H1 (cell line): Measurements from ENCODE around the gene FERMT2. TPM values are rescaled to one million over a fixed set of nuclear protein-coding genes. Genes with fewer than 3 reads are reported as not detected.

Experiments used
- BACH1 ChIP-seq: IDR thresholded peaks from 2 replicates; pipeline ENCODE4 v1.6.1; 2012; ENCODE audit warnings: low read length, improper control_type of control experiment
- GTF2F1 ChIP-seq: IDR thresholded peaks from 2 replicates; pipeline ENCODE4 v1.6.1; 2012; ENCODE audit warnings: low read depth, low read length, improper control_type of control experiment, borderline replicate concordance
- JUN ChIP-seq: IDR thresholded peaks from 2 replicates; pipeline ENCODE4 v1.6.1; 2011; ENCODE audit warnings: low read depth, mild to moderate bottlenecking, improper control_type of control experiment, low read length
- KDM1A ChIP-seq: fragments of 200-600, 300-600 bp; sonication (generic); IDR thresholded peaks from 2 replicates; pipeline ENCODE4 v1.7.1; 2016; ENCODE audit warnings: mild to moderate bottlenecking, low read length, borderline replicate concordance
- KDM4A ChIP-seq: IDR thresholded peaks from one replicate; pipeline ENCODE4 v1.7.1; 2012; ENCODE audit warnings: low read depth, mild to moderate bottlenecking, moderate library complexity, low read length, inconsistent platforms; ENCODE audit not compliant: severe bottlenecking
- POLR2A ChIP-seq, 2 experiments: IDR thresholded peaks; 1 replicate in 1 of 2; 2 replicates in 1 of 2; pipeline ENCODE4 v1.6.1; 2011; ENCODE audit warnings: low read depth in 2 of 2, low read length in 2 of 2, mild to moderate bottlenecking in 2 of 2; ENCODE audit errors: control extremely low read depth in 1 of 2
- POLR2AphosphoS5 ChIP-seq: IDR thresholded peaks from 2 replicates; pipeline ENCODE4 v1.6.1; 2011; ENCODE audit warnings: low read depth, low read length
- RXRA ChIP-seq: IDR thresholded peaks from 2 replicates; pipeline ENCODE4 v1.6.1; 2011; ENCODE audit warnings: low read depth, mild to moderate bottlenecking, low read length, moderate library complexity; ENCODE audit not compliant: insufficient read depth
- SRF ChIP-seq: IDR thresholded peaks from 2 replicates; pipeline ENCODE4 v1.6.1; 2011; ENCODE audit warnings: mild to moderate bottlenecking, low read depth, low read length, moderate library complexity
- TAF7 ChIP-seq: optimal IDR thresholded peaks from 2 replicates; pipeline ENCODE3; 2011; ENCODE audit warnings: low read depth, mild to moderate bottlenecking, inconsistent platforms, low read length, moderate library complexity, borderline replicate concordance
- polyA plus RNA-seq, 7 experiments: library from polyadenylated mRNA; depleted of rRNA in 3 of 7; stranded (reverse) in 5 of 7; unstranded in 2 of 7; fragments of >200 nt in 5 of 7; fragments of 200-250 nt in 2 of 7; gene quantifications; 1 replicate in 5 of 7; 2 replicates in 1 of 7; 4 replicates in 1 of 7; pipeline versions ENCODE4 v1.2.1 to v1.2.3, GENCODE V29; 2011 to 2013; ENCODE audit warnings: missing spikeins in 2 of 7, mixed read lengths in 2 of 7
- total RNA-seq: library from RNA; stranded (reverse); fragmentation: NEBNext Ultra II Directional; extraction: Animal tissue kit (Norgen Biotek cat#: 25700); gene quantifications from 2 replicates; pipeline ENCODE4 v1.2.1, GENCODE V29; 2021

Gene FERMT2
- total and polyA plus RNA-seq, 2 of the 8 experiments (the other 6 are each of a cell fraction or from before 2014, with no cell fraction given) = 53.3 to 142 TPM

- TF ChIP-seq RXRA (no peak), POLR2A (IDR thresholded peaks at IDR 0.05; ENCODE audit: control extremely low read depth in 1 of 2, low read depth in 2 of 2, low read length in 2 of 2) (peak in 1 of 2 experiments; percentile 71; a peak in 2 of 3 replicates), BACH1 (no peak), KDM1A (no peak), TAF7 (no peak), KDM4A (peak; percentile 81), SRF (no peak), GTF2F1 (no peak), JUN (no peak), POLR2AphosphoS5 (peak; percentile 69)
Observed at GRCh38 chr14:52950410-52950897, 396 bp downstream of the FERMT2 start (continued).
